Psoas muscle (tissue), 8 donors: ENCODE measurements around the gene TOGARAM2. TPM values are rescaled to one million over a fixed set of nuclear protein-coding genes. Genes with fewer than 3 reads are reported as not detected.
A peak's percentile ranks its signal among the peaks of the same experiment; 100 is the strongest.

Source experiments
- ATAC-seq, 4 donors: fragments of 200-7000 bp; cut with Tn5 transposase; one replicate each; pipeline ENCODE4 v1.9.1; 2020; ENCODE audit warnings: moderate library complexity in 3 of 4, mild to moderate bottlenecking in 2 of 4
- DNase-seq, 2 donors: peaks; one replicate each; pipeline ENCODE4 v3.0.0-alpha.2; 2020
- H3K27ac ChIP-seq: fragments of 200-600 bp; one replicate; pipeline ENCODE4 v1.8.0; 2022
- H3K27me3 ChIP-seq, 3 donors: fragments of 200-600 bp in 1 of 3; one replicate each; pipeline versions ENCODE4 v1.6.1 to v1.8.0; 2013 to 2022; ENCODE audit warnings: low read length in 2 of 3, mild to moderate bottlenecking in 2 of 3, moderate library complexity in 1 of 3; ENCODE audit not compliant: insufficient read depth in 3 of 3
- H3K36me3 ChIP-seq, 2 donors: fragments of 200-600 bp in 1 of 2; one replicate each; pipeline versions ENCODE4 v1.6.1 to v1.8.0; 2013 to 2022; ENCODE audit warnings: low read depth in 1 of 2, mild to moderate bottlenecking in 1 of 2, moderate library complexity in 1 of 2; ENCODE audit not compliant: insufficient read depth in 1 of 2
- H3K4me1 ChIP-seq: fragments of 200-600 bp; one replicate; pipeline ENCODE4 v1.8.0; 2022
- H3K4me3 ChIP-seq: fragments of 200-600 bp; one replicate; pipeline ENCODE4 v1.8.0; 2022; ENCODE audit warnings: mild to moderate bottlenecking
- H3K9me3 ChIP-seq: fragments of 200-600 bp; one replicate; pipeline ENCODE4 v1.8.0; 2022
- whole genome bisulfite sequencing, 3 donors: extraction: QIAGEN DNeasy Blood & Tissue Kit; methylation state at CpG; one replicate each; pipeline versions ENCODE4 v1.1.6 to v1.1.7; 2013; 5-methylcytosine and 5-hydroxymethylcytosine counted together
- intact Hi-C, 2 donors: fragments of 100-400 bp; cut with DNase I; formaldehyde crosslinking; loops; one replicate each; pipeline versions ENCODE4 v1.11.0 to v1.14.2; 2022
- polyA plus RNA-seq, 3 donors: library from polyadenylated mRNA; stranded (reverse); fragments of 200-250 nt; gene quantifications; one replicate each; pipeline ENCODE4 v1.2.3, GENCODE V29; 2013
- total RNA-seq, 4 donors: library from RNA; stranded (reverse); fragmentation: NEBNext Ultra II Directional in 2 of 4; extraction: Animal tissue kit (Norgen Biotek cat#: 25700) in 2 of 4; gene quantifications; one replicate each; pipeline versions ENCODE4 v1.2.1 to v1.2.4, GENCODE V29; 2021 to 2023
- TF ChIP-seq, protein P1 (sequence below): fragments of 200-600 bp; IDR thresholded peaks from one replicate; pipeline ENCODE4 v1.8.0; 2022; ENCODE audit warnings: antibody characterized with exemption
- donor health status: healthy with polysubstance abuse.
- donor health status: DM: no; HTN: no; CAD: no; lungs with moderate emphysema.
- donor health status: Bipolar disorder and iron deficiency.
- donor health status: healthy.
- donor health status: DM: yes; HTN: yes; CAD: no.
- donor health status: DM: no; HTN: no; CAD: no.
- donor health status: DM: no; HTN: no; CAD: no.
- donor health status: DM: yes; HTN: yes; CAD: no.

TOGARAM2 gene
- total and polyA plus RNA-seq, 7 donors = 2.2 to 98.4 (median 28.6) TPM

DNA sequence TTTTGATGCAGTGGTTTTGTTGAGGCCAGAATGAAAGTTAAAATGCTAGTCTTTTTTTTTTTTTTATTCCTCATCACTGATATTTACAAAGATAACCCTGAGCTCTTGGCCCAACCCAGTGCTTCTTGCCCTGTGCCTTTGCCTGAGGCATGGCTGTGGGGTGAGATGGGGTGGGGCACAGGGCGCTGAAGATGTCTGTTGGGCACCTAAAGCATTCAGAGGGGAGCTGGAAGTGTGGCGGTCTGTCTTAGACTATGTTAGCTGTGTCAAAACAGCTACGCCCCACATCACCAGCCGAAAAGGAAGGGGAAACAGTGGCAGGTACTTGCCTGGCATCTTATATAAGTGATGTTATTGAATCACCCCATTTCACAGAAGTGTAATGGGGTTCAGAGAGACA is 20.7 kb downstream of the TOGARAM2 start:
- 93 to 97% (median 95%) methylated on average over 4 of the region's 4 CpGs for WGBS, 3 donors
- Histone ChIP-seq H3K9me3 (no peaks in the 10 kb centered on the region), H3K4me3 (no peak overlapping the region), H3K27ac (no peak overlapping the region), H3K4me1 (no peaks in the 10 kb centered on the region), H3K36me3 (no peaks in the 10 kb centered on the region), H3K27me3 (no peaks in the 10 kb centered on the region)
- DNase-seq (peak in 1 of 2 donors; percentile 12), ATAC-seq (no peak)
- TF ChIP-seq, protein P1, sequence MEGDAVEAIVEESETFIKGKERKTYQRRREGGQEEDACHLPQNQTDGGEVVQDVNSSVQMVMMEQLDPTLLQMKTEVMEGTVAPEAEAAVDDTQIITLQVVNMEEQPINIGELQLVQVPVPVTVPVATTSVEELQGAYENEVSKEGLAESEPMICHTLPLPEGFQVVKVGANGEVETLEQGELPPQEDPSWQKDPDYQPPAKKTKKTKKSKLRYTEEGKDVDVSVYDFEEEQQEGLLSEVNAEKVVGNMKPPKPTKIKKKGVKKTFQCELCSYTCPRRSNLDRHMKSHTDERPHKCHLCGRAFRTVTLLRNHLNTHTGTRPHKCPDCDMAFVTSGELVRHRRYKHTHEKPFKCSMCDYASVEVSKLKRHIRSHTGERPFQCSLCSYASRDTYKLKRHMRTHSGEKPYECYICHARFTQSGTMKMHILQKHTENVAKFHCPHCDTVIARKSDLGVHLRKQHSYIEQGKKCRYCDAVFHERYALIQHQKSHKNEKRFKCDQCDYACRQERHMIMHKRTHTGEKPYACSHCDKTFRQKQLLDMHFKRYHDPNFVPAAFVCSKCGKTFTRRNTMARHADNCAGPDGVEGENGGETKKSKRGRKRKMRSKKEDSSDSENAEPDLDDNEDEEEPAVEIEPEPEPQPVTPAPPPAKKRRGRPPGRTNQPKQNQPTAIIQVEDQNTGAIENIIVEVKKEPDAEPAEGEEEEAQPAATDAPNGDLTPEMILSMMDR = no peak
- intact Hi-C loops = no loop called here

DNA sequence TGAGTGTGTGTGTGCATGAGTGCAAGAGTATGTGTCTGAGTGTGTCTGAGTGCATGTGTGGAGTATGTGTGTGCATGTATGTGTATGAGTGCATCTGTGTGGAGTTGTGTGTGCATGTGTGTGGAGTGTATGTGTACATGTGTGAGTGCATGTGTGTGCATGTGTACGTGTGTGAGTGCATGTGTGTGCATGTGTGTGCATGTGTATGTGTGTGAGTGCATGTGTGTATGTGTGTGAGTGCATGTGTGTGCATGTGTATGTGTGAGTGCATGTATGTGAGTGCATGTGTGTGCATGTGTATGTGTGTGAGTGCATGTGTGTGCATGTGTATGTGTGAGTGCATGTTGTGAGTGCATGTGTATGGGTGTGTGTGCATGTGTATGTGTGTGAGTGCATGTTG is 23.7 kb downstream of the TOGARAM2 start:
- TF ChIP-seq, protein P1 = no peak
- intact Hi-C loops = no loop called here
- no peaks in the 10 kb centered on the region for H3K4me1 ChIP-seq
- H3K27me3 ChIP-seq = no peaks in the 10 kb centered on the region
- no peak overlapping the region for H3K4me3 ChIP-seq
- H3K36me3 ChIP-seq = no peaks in the 10 kb centered on the region
- ATAC-seq (no peak), DNase-seq (no peak)
- H3K9me3 ChIP-seq = no peaks in the 10 kb centered on the region
- 0 to 73% (median 0%) methylated on average over 1 of the region's 1 CpG for WGBS, 3 donors
- H3K27ac ChIP-seq = no peak overlapping the region

DNA sequence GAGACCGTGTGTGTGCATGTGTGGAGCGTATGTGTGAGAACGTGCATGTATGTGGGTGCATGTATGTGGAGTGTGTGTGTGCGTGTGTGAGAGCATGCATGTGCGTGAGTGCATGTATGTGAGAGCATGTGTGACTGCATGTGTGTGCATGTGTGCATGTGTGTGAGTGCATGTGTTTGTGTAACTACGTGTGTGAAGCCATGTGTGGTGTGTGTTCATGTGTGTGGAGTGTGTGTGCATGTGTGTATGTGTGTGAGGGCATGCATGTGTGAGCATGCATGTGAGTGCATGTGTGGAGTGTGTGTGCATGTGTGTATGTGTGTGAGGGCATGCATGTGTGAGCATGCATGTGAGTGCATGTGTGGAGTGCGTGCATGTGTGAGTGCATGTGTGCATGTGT is 24.2 kb downstream of the TOGARAM2 start:
- WGBS, 3 donors = 74 to 87% (median 74%) methylated on average over 7 of the region's 7 CpGs
- intact Hi-C loops = no loop called here
- Histone ChIP-seq H3K27ac (no peak overlapping the region), H3K4me1 (peaks cover 2% of the 10 kb centered on the region), H3K4me3 (no peak overlapping the region), H3K9me3 (no peaks in the 10 kb centered on the region), H3K36me3 (no peaks in the 10 kb centered on the region), H3K27me3 (no peaks in the 10 kb centered on the region)
- ATAC-seq (no peak), DNase-seq (no peak)
- TF ChIP-seq, protein P1 = no peak

DNA sequence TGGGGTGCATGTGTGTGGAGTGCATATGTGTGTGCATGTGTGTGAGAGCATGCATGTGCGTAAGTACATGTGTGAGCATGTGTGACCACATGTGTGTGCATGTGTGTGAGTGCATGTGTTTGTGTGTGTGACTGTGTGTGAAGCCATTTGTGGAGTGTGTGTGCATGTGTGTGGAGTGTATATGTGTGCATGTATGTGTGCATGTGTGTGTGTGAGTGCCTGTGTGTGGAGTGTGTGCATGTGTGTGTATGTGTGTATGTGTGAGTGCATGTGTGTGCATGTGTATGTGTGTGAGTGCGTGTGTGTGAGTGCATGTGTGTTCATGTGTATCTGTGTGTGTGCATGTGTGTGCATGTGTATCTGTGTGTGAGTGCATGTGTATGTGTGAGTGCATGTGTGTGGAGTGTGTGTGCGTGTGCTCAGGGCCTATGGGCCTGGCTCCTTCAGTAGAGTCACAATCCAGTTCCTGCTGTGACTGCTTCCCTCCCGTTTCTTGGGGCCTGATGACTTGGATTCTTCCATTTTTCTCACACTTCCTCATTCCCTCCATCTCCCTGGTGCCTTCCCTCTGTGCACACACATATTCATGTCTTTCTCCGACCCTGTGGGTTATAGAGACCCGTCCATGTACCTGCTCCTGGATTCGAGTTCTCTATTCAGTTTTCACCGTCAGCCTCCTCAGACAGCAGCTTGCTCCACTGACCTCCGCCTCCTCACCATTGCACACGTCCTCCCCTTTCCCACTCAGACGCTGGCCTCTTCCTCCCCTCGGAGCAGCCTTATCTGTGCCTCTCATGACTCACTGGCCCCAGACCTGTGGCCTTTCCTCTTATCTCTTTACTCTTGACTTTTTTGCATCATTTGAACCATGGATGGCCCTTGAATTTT is 25.2 kb downstream of the TOGARAM2 start:
- no peak for ATAC-seq
- Histone ChIP-seq H3K27me3 (no peaks in the 10 kb centered on the region), H3K36me3 (no peaks in the 10 kb centered on the region), H3K4me1 (peaks cover 12% of the 10 kb centered on the region), H3K4me3 (no peak overlapping the region), H3K9me3 (no peaks in the 10 kb centered on the region), H3K27ac (no peak overlapping the region)
- intact Hi-C loops = no loop called here
- DNase-seq = no peak
- TF ChIP-seq, protein P1 = no peak
- 70 to 81% (median 75%) methylated on average over 12 of the region's 12 CpGs for WGBS, 3 donors

DNA sequence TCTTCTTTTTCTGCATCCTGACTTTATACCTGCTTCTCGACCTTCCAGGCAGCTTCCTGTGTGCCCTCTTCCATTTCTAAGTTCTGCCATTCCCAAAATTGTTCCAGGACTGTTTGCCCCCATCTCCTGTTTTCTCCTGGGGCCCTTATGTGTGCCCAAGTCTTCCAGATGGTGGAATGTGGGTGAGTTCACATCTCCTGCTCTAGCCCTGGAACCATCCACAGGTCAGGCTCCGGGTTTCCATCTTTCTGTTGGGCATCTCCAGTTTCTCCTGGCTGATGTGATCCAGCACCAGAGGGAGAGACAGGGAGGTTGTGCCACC is 25.8 kb downstream of the TOGARAM2 start:
- H3K27ac ChIP-seq = no peak overlapping the region
- intact Hi-C loops = no loop called here
- peaks cover 18% of the 10 kb centered on the region for H3K4me1 ChIP-seq
- TF ChIP-seq, protein P1 = no peak
- no peak for DNase-seq
- H3K27me3 ChIP-seq = no peaks in the 10 kb centered on the region
- no peaks in the 10 kb centered on the region for H3K36me3 ChIP-seq
- no peak overlapping the region for H3K4me3 ChIP-seq
- no peaks in the 10 kb centered on the region for H3K9me3 ChIP-seq
- WGBS, 3 donors = 93 to 94% (median 94%) methylated on average over 2 of the region's 2 CpGs
- no peak for ATAC-seq
